ENCODE data around the gene AKT1. TPM values are rescaled to one million over a fixed set of nuclear protein-coding genes. Genes with fewer than 3 reads are reported as not detected.

The AKT1 gene
- total and polyA plus RNA-seq, 2 of the 13 experiments (the other 11 are each of a cell fraction or from before 2014, with no cell fraction given), result 96.2 to 116 TPM

DNA sequence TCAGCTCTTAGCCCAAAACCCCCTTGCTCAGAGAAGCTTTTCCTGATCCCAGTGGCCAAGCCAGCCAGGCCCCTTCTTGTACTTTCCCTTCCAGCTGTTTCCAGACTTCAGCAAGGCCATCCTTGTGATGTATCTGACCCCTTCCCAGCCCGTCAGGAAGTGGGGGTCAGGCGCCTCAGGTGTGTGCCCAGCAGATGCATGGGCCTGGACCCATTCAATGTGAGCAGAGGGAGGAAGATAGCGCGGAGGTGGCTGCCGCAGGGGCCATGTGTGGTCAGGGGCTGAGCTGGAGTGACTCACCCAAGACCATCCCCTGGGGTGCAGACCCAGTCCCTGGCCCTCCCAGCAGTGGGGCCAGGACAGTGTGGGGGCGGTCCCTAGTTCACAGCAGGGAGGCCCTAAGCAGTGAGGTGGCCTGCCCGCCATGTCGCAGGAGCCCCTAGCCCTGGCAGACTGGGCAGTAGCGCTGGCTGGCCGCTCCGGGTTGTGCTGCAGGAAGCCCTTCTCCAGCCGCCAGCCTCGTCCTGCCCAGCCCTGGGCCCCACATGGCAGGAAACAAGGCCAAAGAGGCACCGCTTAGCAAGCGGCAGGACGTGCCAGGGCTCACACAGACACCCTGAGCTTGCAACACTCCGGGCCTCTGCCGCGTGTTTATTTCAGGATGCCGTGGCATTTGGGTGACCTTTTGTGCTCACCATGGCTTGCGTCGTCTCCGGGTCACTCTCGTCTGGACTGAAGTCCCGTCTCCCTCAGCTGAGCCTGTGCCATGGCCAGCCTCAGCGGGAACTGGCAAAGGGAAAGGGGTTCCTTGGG, 59.5 kb downstream of the AKT1 start (continued):
- TF ChIP-seq HNRNPK (IDR thresholded peaks at IDR 0.05; ENCODE audit: low read depth, low read length, poor library complexity, severe bottlenecking) (no peak), ZKSCAN8 (CRISPR knock-in tag; IDR thresholded peaks at IDR 0.05; ENCODE audit: borderline replicate concordance) (0 out of 2 replicates have a peak, but pooled peaks have one; percentile 50), CBX5 (CRISPR knock-in tag; IDR thresholded peaks at IDR 0.05; ENCODE audit: borderline replicate concordance) (peak; percentile 81; the same call in 1 of the 2 replicates), ZNF451 (CRISPR knock-in tag; IDR thresholded peaks at IDR 0.05) (peak; percentile 77; the same call in 1 of the 2 replicates), ZNF816 (CRISPR knock-in tag; IDR thresholded peaks at IDR 0.05; ENCODE audit: borderline replicate concordance) (peak; percentile 75; the same call in 1 of the 2 replicates), PCBP1 (IDR thresholded peaks at IDR 0.05; ENCODE audit: borderline replicate concordance, low read depth, low read length) (no peak), HMGA1 (CRISPR knock-in tag; conservative IDR thresholded peaks at IDR 0.05) (no peak)
- TF ChIP-seq, protein P1, sequence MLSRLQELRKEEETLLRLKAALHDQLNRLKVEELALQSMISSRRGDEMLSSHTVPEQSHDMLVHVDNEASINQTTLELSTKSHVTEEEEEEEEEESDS (CRISPR knock-in tag; IDR thresholded peaks at IDR 0.05; ENCODE audit: borderline replicate concordance), result no peak
- TF ChIP-seq, protein P2, sequence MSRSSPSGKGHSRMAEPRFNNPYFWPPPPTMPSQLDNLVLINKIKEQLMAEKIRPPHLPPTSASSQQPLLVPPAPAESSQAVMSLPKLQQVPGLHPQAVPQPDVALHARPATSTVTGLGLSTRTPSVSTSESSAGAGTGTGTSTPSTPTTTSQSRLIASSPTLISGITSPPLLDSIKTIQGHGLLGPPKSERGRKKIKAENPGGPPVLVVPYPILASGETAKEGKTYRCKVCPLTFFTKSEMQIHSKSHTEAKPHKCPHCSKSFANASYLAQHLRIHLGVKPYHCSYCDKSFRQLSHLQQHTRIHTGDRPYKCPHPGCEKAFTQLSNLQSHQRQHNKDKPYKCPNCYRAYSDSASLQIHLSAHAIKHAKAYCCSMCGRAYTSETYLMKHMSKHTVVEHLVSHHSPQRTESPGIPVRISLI (CRISPR knock-in tag; IDR thresholded peaks at IDR 0.05; ENCODE audit: borderline replicate concordance), result peak; percentile 57; the same call in 1 of the 2 replicates
- TF ChIP-seq, protein P3, sequence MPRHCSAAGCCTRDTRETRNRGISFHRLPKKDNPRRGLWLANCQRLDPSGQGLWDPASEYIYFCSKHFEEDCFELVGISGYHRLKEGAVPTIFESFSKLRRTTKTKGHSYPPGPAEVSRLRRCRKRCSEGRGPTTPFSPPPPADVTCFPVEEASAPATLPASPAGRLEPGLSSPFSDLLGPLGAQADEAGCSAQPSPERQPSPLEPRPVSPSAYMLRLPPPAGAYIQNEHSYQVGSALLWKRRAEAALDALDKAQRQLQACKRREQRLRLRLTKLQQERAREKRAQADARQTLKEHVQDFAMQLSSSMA (CRISPR knock-in tag; IDR thresholded peaks at IDR 0.05), result no peak; the same call in 1 of the 2 replicates
- TF ChIP-seq, protein P4, sequence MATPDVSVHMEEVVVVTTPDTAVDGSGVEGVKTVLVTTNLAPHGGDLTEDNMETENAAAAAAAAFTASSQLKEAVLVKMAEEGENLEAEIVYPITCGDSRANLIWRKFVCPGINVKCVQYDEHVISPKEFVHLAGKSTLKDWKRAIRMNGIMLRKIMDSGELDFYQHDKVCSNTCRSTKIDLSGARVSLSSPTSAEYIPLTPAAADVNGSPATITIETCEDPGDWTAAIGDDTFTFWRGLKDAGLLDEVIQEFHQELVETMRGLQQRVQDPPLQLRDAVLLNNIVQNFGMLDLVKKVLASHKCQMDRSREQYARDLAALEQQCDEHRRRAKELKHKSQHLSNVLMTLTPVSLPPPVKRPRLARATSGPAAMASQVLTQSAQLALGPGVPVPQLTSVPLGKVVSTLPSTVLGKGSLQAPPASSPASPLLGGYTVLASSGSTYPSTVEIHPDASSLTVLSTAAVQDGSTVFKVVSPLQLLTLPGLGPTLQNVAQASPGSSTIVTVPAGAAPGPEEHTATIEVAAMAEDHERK (CRISPR knock-in tag; IDR thresholded peaks at IDR 0.05; ENCODE audit: low read depth), result 0 out of 2 replicates have a peak, but pooled peaks have one; percentile 19
- TF ChIP-seq, protein P5, sequence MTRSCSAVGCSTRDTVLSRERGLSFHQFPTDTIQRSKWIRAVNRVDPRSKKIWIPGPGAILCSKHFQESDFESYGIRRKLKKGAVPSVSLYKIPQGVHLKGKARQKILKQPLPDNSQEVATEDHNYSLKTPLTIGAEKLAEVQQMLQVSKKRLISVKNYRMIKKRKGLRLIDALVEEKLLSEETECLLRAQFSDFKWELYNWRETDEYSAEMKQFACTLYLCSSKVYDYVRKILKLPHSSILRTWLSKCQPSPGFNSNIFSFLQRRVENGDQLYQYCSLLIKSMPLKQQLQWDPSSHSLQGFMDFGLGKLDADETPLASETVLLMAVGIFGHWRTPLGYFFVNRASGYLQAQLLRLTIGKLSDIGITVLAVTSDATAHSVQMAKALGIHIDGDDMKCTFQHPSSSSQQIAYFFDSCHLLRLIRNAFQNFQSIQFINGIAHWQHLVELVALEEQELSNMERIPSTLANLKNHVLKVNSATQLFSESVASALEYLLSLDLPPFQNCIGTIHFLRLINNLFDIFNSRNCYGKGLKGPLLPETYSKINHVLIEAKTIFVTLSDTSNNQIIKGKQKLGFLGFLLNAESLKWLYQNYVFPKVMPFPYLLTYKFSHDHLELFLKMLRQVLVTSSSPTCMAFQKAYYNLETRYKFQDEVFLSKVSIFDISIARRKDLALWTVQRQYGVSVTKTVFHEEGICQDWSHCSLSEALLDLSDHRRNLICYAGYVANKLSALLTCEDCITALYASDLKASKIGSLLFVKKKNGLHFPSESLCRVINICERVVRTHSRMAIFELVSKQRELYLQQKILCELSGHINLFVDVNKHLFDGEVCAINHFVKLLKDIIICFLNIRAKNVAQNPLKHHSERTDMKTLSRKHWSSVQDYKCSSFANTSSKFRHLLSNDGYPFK (CRISPR knock-in tag; IDR thresholded peaks at IDR 0.05; ENCODE audit: borderline replicate concordance), result peak; percentile 75
- TF ChIP-seq, protein P6, sequence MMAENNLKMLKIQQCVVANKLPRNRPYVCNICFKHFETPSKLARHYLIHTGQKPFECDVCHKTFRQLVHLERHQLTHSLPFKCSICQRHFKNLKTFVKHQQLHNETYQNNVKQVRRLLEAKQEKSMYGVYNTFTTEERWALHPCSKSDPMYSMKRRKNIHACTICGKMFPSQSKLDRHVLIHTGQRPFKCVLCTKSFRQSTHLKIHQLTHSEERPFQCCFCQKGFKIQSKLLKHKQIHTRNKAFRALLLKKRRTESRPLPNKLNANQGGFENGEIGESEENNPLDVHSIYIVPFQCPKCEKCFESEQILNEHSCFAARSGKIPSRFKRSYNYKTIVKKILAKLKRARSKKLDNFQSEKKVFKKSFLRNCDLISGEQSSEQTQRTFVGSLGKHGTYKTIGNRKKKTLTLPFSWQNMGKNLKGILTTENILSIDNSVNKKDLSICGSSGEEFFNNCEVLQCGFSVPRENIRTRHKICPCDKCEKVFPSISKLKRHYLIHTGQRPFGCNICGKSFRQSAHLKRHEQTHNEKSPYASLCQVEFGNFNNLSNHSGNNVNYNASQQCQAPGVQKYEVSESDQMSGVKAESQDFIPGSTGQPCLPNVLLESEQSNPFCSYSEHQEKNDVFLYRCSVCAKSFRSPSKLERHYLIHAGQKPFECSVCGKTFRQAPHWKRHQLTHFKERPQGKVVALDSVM (CRISPR knock-in tag; IDR thresholded peaks at IDR 0.05), result no peak
- TF ChIP-seq, protein P7, sequence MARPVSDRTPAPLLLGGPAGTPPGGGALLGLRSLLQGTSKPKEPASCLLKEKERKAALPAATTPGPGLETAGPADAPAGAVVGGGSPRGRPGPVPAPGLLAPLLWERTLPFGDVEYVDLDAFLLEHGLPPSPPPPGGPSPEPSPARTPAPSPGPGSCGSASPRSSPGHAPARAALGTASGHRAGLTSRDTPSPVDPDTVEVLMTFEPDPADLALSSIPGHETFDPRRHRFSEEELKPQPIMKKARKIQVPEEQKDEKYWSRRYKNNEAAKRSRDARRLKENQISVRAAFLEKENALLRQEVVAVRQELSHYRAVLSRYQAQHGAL (CRISPR knock-in tag; IDR thresholded peaks at IDR 0.05; ENCODE audit: not compliant biosample characterization), result no peak
